DND-41 (cell line): ENCODE measurements around the gene SPEM2.

Experiments
- ATAC-seq: fragments of 200-7000 bp; cut with Tn5 transposase; 3 replicates; pipeline ENCODE4 v1.9.1; 2021; ENCODE audit warnings: low read depth; ENCODE audit not compliant: insufficient read depth
- DNase-seq: peaks from one replicate; pipeline ENCODE4 v3.0.0-alpha.2; 2020
- H2AFZ ChIP-seq: 2 replicates; pipeline ENCODE4 v1.6.0; 2012; ENCODE audit warnings: low read depth, low read length
- H3K27ac ChIP-seq: 2 replicates; pipeline ENCODE4 v1.5.1; 2012; ENCODE audit warnings: low read length, inconsistent platforms
- H3K27me3 ChIP-seq: fragments of 200-600 bp; sonication (generic); 2 replicates; pipeline ENCODE4 v1.6.0; 2012; ENCODE audit warnings: low read length, mild to moderate bottlenecking, inconsistent platforms; ENCODE audit not compliant: insufficient read depth, poor library complexity
- H3K36me3 ChIP-seq: 2 replicates; pipeline ENCODE4 v1.5.1; 2012; ENCODE audit warnings: low read length, inconsistent platforms; ENCODE audit not compliant: insufficient read depth
- H3K4me1 ChIP-seq: 2 replicates; pipeline ENCODE4 v1.5.1; 2012; ENCODE audit warnings: mild to moderate bottlenecking, low read length; ENCODE audit not compliant: insufficient read depth
- H3K4me2 ChIP-seq: 2 replicates; pipeline ENCODE4 v1.6.0; 2012; ENCODE audit warnings: mild to moderate bottlenecking, moderate library complexity, low read length, inconsistent platforms; ENCODE audit not compliant: insufficient read depth
- H3K4me3 ChIP-seq, 2 experiments: fragments of 200-600 bp in 1 of 2; shearing (Covaris generic) in 1 of 2; 2 replicates each; pipeline ENCODE4 v1.5.1; 2012 to 2016; ENCODE audit warnings: inconsistent platforms in 2 of 2, low read length in 2 of 2, mild to moderate bottlenecking in 2 of 2, low read depth in 1 of 2, moderate library complexity in 1 of 2
- H3K79me2 ChIP-seq: 2 replicates; pipeline ENCODE4 v1.6.0; 2012; ENCODE audit warnings: low read length, inconsistent platforms; ENCODE audit not compliant: insufficient read depth
- H3K9ac ChIP-seq: 2 replicates; pipeline ENCODE4 v1.6.0; 2012; ENCODE audit warnings: low read depth, mild to moderate bottlenecking, inconsistent platforms, low read length, moderate library complexity
- H3K9me3 ChIP-seq: 2 replicates; pipeline ENCODE4 v1.5.1; 2012; ENCODE audit warnings: low read length, moderate library complexity, mild to moderate bottlenecking, inconsistent platforms; ENCODE audit not compliant: insufficient read depth, severe bottlenecking
- H4K20me1 ChIP-seq: 2 replicates; pipeline ENCODE4 v1.6.0; 2012; ENCODE audit warnings: low read length; ENCODE audit not compliant: insufficient read depth
- CTCF ChIP-seq: IDR thresholded peaks from 2 replicates; pipeline ENCODE4 v1.5.1; 2012; ENCODE audit warnings: borderline replicate concordance, low read length, moderate library complexity, mild to moderate bottlenecking; ENCODE audit not compliant: poor library complexity, severe bottlenecking; ENCODE audit errors: extremely low read depth
- EZH2 ChIP-seq: IDR thresholded peaks from 3 replicates; pipeline ENCODE4 v1.6.1; 2012; ENCODE audit warnings: borderline replicate concordance, low read depth, mild to moderate bottlenecking, moderate library complexity, low read length, inconsistent platforms; ENCODE audit not compliant: severe bottlenecking

SPEM2 gene

GRCh38 chr17:7462474-7463371, 37.3 kb downstream of the SPEM2 start:
- TF ChIP-seq CTCF, result no peak
- TF ChIP-seq EZH2, result no peak
- H3K4me2 ChIP-seq, result no peak overlapping the region
- 0 out of 2 replicates have a peak, but pooled peaks cover under 1% of the 10 kb centered on the region for H3K79me2 ChIP-seq
- no peaks in the 10 kb centered on the region for H3K27me3 ChIP-seq
- H3K4me3 ChIP-seq, result no peak overlapping the region
- no peak overlapping the region for H2AFZ ChIP-seq
- no peak overlapping the region for H3K9ac ChIP-seq
- no peaks in the 10 kb centered on the region for H3K4me1 ChIP-seq
- H3K27ac ChIP-seq, result no peak overlapping the region
- peaks cover 3% of the 10 kb centered on the region; the same call in 1 of the 2 replicates for H4K20me1 ChIP-seq
- no peaks in the 10 kb centered on the region for H3K9me3 ChIP-seq
- DNase-seq, result no peak
- peaks cover 53% of the 10 kb centered on the region for H3K36me3 ChIP-seq
- no peak for ATAC-seq

- Histone ChIP-seq H3K79me2 (peaks cover 5% of the 10 kb centered on the region; the same call in 1 of the 2 replicates), H3K9me3 (no peaks in the 10 kb centered on the region), H2AFZ (no peak overlapping the region), H3K9ac (no peak overlapping the region), H3K4me3 (no peak overlapping the region), H4K20me1 (peaks cover 5% of the 10 kb centered on the region; the same call in 1 of the 2 replicates), H3K36me3 (peaks cover 53% of the 10 kb centered on the region), H3K27me3 (no peaks in the 10 kb centered on the region), H3K27ac (no peak overlapping the region), H3K4me2 (no peak overlapping the region), H3K4me1 (no peaks in the 10 kb centered on the region)
- DNase-seq (no peak), ATAC-seq (0 out of 3 replicates have a peak, but pooled peaks have one; percentile 10)
- no peak for TF ChIP-seq CTCF
- no peak for TF ChIP-seq EZH2
Observed at GRCh38 chr17:7463372-7463846, 38.0 kb downstream of the SPEM2 start.

DNA sequence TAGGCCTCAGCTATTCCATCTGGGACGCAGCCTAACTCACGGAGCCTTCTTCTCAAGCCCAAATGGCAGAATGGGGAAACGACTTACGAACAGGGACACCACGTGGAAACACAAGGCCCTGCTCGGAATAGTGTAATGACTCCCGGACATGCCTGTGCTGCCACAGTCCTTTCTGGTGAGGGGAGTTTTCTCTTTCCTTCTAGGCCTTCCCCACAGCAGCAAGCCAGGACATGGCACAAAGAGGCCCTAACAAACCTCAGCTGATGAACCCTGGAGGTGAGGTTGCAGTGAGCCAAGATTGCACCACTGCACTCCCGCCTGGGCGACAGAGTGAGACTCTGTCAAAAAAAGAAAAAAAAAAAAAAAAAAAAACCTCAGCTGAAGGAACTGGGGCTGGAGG, 38.7 kb downstream of the SPEM2 start:
- Histone ChIP-seq H3K27ac (no peak overlapping the region), H3K4me3 (no peak overlapping the region), H3K9me3 (no peaks in the 10 kb centered on the region), H3K4me1 (no peaks in the 10 kb centered on the region), H3K27me3 (no peaks in the 10 kb centered on the region), H3K36me3 (peaks cover 53% of the 10 kb centered on the region), H3K9ac (no peak overlapping the region), H2AFZ (no peak overlapping the region), H4K20me1 (peaks cover 7% of the 10 kb centered on the region; the same call in 1 of the 2 replicates), H3K4me2 (no peak overlapping the region), H3K79me2 (peaks cover 12% of the 10 kb centered on the region; the same call in 1 of the 2 replicates)
- ATAC-seq (no peak), DNase-seq (no peak)
- TF ChIP-seq CTCF (no peak), EZH2 (no peak)
